Heart left ventricle (tissue), 16 donors: ENCODE measurements around the gene PDE6D. TPM values are rescaled to one million over a fixed set of nuclear protein-coding genes. Genes with fewer than 3 reads are reported as not detected.
"Not testable (repeated sequence)": the region's sequence is repeated elsewhere in the genome, so short reads cannot be mapped to it uniquely, and the experiment has no call there.

Experiments used
- ATAC-seq, 4 donors: fragments of 200-7000 bp; cut with Tn5 transposase; one replicate each; pipeline ENCODE4 v1.9.1; 2020 to 2022; ENCODE audit warnings: moderate library complexity in 4 of 4, mild to moderate bottlenecking in 3 of 4, moderate number of reproducible peaks in 1 of 4
- DNase-seq, 5 donors: peaks; one replicate each; pipeline ENCODE4 v3.0.0-alpha.2; 2020
- H3K27ac ChIP-seq, 12 donors: fragments of 200-600 bp; sonication (generic) in 4 of 12; one replicate each; pipeline versions ENCODE4 v1.5.0 to v1.8.0; 2016 to 2022; ENCODE audit warnings: mild to moderate bottlenecking in 2 of 12
- H3K27me3 ChIP-seq, 9 donors: fragments of 200-600 bp; sonication (generic) in 2 of 9; one replicate each; pipeline versions ENCODE4 v1.5.1 to v1.8.0; 2016 to 2022; ENCODE audit warnings: mild to moderate bottlenecking in 3 of 9
- H3K36me3 ChIP-seq, 9 donors: fragments of 200-600 bp; sonication (generic) in 2 of 9; one replicate each; pipeline versions ENCODE4 v1.5.0 to v1.8.0; 2018 to 2022; ENCODE audit warnings: mild to moderate bottlenecking in 2 of 9
- H3K4me1 ChIP-seq, 12 donors: fragments of 200-600 bp; sonication (generic) in 4 of 12; one replicate each; pipeline versions ENCODE4 v1.5.0 to v1.8.0; 2016 to 2022; ENCODE audit warnings: mild to moderate bottlenecking in 3 of 12
- H3K4me3 ChIP-seq, 12 donors: fragments of 200-600 bp; sonication (generic) in 4 of 12; one replicate each; pipeline versions ENCODE4 v1.5.0 to v1.8.0; 2017 to 2022; ENCODE audit warnings: mild to moderate bottlenecking in 9 of 12, moderate library complexity in 4 of 12
- H3K9me3 ChIP-seq, 12 donors: fragments of 200-600 bp; sonication (generic) in 4 of 12; one replicate each; pipeline versions ENCODE4 v1.5.0 to v1.8.0; 2016 to 2022; ENCODE audit warnings: mild to moderate bottlenecking in 1 of 12
- CTCF ChIP-seq, 12 donors: fragments of 200-600 bp; sonication (generic) in 4 of 12; IDR thresholded peaks; one replicate each; pipeline versions ENCODE4 v1.5.0 to v1.8.0; 2018 to 2022; ENCODE audit warnings: antibody characterized with exemption in 12 of 12, mild to moderate bottlenecking in 5 of 12
- POLR2A ChIP-seq, 2 donors: fragments of 450-650 bp; IDR thresholded peaks; one replicate each; pipeline ENCODE4 v1.6.1; 2017; ENCODE audit warnings: antibody characterized with exemption in 2 of 2, mild to moderate bottlenecking in 2 of 2, moderate library complexity in 2 of 2
- WGBS, 4 donors: extraction: QIAGEN DNeasy Blood & Tissue Kit in 2 of 4; methylation state at CpG; one replicate each; pipeline versions ENCODE4 v1.1.5 to v1.1.7; 2013 to 2018; 5-methylcytosine and 5-hydroxymethylcytosine counted together
- intact Hi-C, 10 donors: fragments of 100-400 bp; cut with DNase I; formaldehyde crosslinking; loops; one replicate each; pipeline versions ENCODE4 v1.11.1 to v1.14.2; 2022
- polyA plus RNA-seq, 2 donors: library from polyadenylated mRNA; stranded (reverse); fragments of 200-250 nt; gene quantifications; one replicate each; pipeline ENCODE4 v1.2.3, GENCODE V29; 2013
- total RNA-seq, 9 donors: library from RNA; depleted of rRNA in 2 of 9; stranded (reverse); fragments of >200 nt in 2 of 9; fragmentation: NEBNext Ultra II Directional in 3 of 9; extraction: Animal tissue kit (Norgen Biotek cat#: 25700) in 3 of 9; gene quantifications; one replicate each; pipeline versions ENCODE4 v1.1.0 to v1.2.4, GENCODE V29; 2016 to 2023
- donor health status: ischemic (EF 13 %, LVEDD 7.1; RV severe dilation, severe dysfunction).
- donor health status: healthy with polysubstance abuse.
- donor health status: DM: no; HTN: yes; CAD: no.
- donor health status: DM: no; HTN: no; CAD: no.
- donor health status: ischemic (EF 25% LVEDD 6.9; RV normal size, moderate dysfunction).
- donor health status: ischemic (EF 25% LVEDD 5.7; RV mildly dilated, moderate dysfunction).
- donor health status: healthy.
- donor health status: DM: yes; HTN: yes; CAD: no.
- donor health status: ischemic (EF 35%, LVEDD 5.7; RV mildly dilated, moderate dysfunction).
- donor health status: nonischemic (EF 11% LVEDD 7.7; RV severe dilation, severe dysfunction).
- donor health status: DM: yes; HTN: yes; CAD: no.
- donor health status: PGD.
- donor health status: ischemic (EF 29% LVEDD 5.4; RV normal size, mild dysfunction).
- donor health status: nonischemic (EF 23%, LVEDD 6.1; RV moderate dilation, normal function).

PDE6D gene
- total and polyA plus RNA-seq, 11 donors: 12.3 to 30.1 (median 19.8) TPM

- H3K27me3 ChIP-seq: no peaks in the 10 kb centered on the region
- H3K27ac ChIP-seq: no peak overlapping the region
- H3K4me1 ChIP-seq: peaks cover 6 to 62% (median 50%) of the 10 kb centered on the region in 12 donors
- no peak for DNase-seq
- TF ChIP-seq CTCF (IDR thresholded peaks at IDR 0.05): peak in 2 of 12 donors; percentile 6
- TF ChIP-seq POLR2A (IDR thresholded peaks at IDR 0.05): no peak
- H3K9me3 ChIP-seq: peaks cover 0 to 5% (median 0%) of the 10 kb centered on the region in 12 donors
- no peak overlapping the region for H3K4me3 ChIP-seq
- WGBS, 4 donors: 45 to 51% (median 49%) methylated on average over 5 of the region's 5 CpGs
- H3K36me3 ChIP-seq: peaks cover 0 to 29% (median 25%) of the 10 kb centered on the region in 9 donors
- no peak for ATAC-seq
- intact Hi-C loops: loop anchor here (1.0 to 5.0 kb wide), 8 partner anchors 35 to 103 kb away; no protein-coding TSS in a partner anchor
Measured at GRCh38 chr2:231715499-231715837, 65.6 kb downstream of the PDE6D start.

- H3K27ac ChIP-seq: peak overlapping the region in 8 of 12 donors; percentile 29 to 100 (median 66)
- H3K36me3 ChIP-seq: peaks cover 0 to 29% (median 25%) of the 10 kb centered on the region in 9 donors
- intact Hi-C loops: loop anchor here (1.0 to 5.0 kb wide), 10 partner anchors 34 to 104 kb away; no protein-coding TSS in a partner anchor
- ATAC-seq (peak; percentile 15 to 36 (median 18)), DNase-seq (peak; percentile 68 to 87 (median 72))
- WGBS, 4 donors: 66 to 76% (median 70%) methylated on average over 15 to 17 of the region's 17 CpGs
- peaks cover 0 to 5% (median 0%) of the 10 kb centered on the region in 12 donors for H3K9me3 ChIP-seq
- peak; percentile 77 to 94 (median 91) for TF ChIP-seq CTCF (IDR thresholded peaks at IDR 0.05)
- TF ChIP-seq POLR2A (IDR thresholded peaks at IDR 0.05): no peak
- H3K27me3 ChIP-seq: no peaks in the 10 kb centered on the region
- H3K4me3 ChIP-seq: no peak overlapping the region
- H3K4me1 ChIP-seq: peaks cover 6 to 65% (median 52%) of the 10 kb centered on the region in 12 donors
Measured at GRCh38 chr2:231714639-231715498, 66.2 kb downstream of the PDE6D start.

GRCh38 chr2:231713730-231714638 is 67.1 kb downstream of the PDE6D start:
- Histone ChIP-seq H3K4me1 (peaks cover 6 to 71% (median 54%) of the 10 kb centered on the region in 12 donors), H3K27ac (peak overlapping the region in 11 of 12 donors; percentile 28 to 100 (median 62)), H3K9me3 (peaks cover 0 to 5% (median 0%) of the 10 kb centered on the region in 12 donors), H3K27me3 (no peaks in the 10 kb centered on the region), H3K36me3 (peaks cover 0 to 29% (median 25%) of the 10 kb centered on the region in 9 donors), H3K4me3 (peak overlapping the region in 1 of 12 donors; percentile 9)
- intact Hi-C loops: loop anchor here (1.0 to 2.0 kb wide), 8 partner anchors 33 to 109 kb away; no protein-coding TSS in a partner anchor
- DNase-seq (peak; percentile 86 to 94 (median 91)), ATAC-seq (peak; percentile 37 to 63 (median 48))
- TF ChIP-seq POLR2A (IDR thresholded peaks at IDR 0.05) (peak in 1 of 2 donors; percentile 36), CTCF (IDR thresholded peaks at IDR 0.05) (peak; percentile 92 to 98 (median 94))
- 18 to 31% (median 20%) methylated on average over 11 to 15 of the region's 15 CpGs for WGBS, 4 donors

- H3K27me3 ChIP-seq, H3K9me3 ChIP-seq, DNase-seq, ATAC-seq: not testable (repeated sequence)
- intact Hi-C loops: loop anchor here in 1 of 10 donors (2.0 kb wide), 1 partner anchor 109 kb away; no protein-coding TSS in a partner anchor
- Histone ChIP-seq H3K4me1 (peaks cover 6 to 71% (median 54%) of the 10 kb centered on the region in 12 donors), H3K27ac (peak overlapping the region in 10 of 12 donors; percentile 31 to 100 (median 62)), H3K36me3 (peaks cover 0 to 29% (median 25%) of the 10 kb centered on the region in 9 donors), H3K4me3 (peak overlapping the region in 1 of 12 donors; percentile 9)
Measured at GRCh38 chr2:231713406-231713729, 67.7 kb downstream of the PDE6D start.

GRCh38 chr2:231712451-231713021 is 68.5 kb downstream of the PDE6D start:
- H3K27me3 ChIP-seq, H3K9me3 ChIP-seq, ATAC-seq: not testable (repeated sequence)
- Histone ChIP-seq H3K4me1 (peaks cover 6 to 71% (median 51%) of the 10 kb centered on the region in 12 donors), H3K27ac (peak overlapping the region in 8 of 12 donors; percentile 94 to 100 (median 98)), H3K36me3 (peaks cover 0 to 29% (median 25%) of the 10 kb centered on the region in 9 donors), H3K4me3 (peak overlapping the region in 5 of 12 donors; percentile 83 to 99 (median 97))
- peak in 1 of 5 donors; percentile 18 for DNase-seq
- intact Hi-C loops: loop anchor here in 1 of 10 donors (2.0 kb wide), 1 partner anchor 108 kb away; no protein-coding TSS in a partner anchor
- 54 to 59% (median 56%) methylated on average over 18 of the region's 18 CpGs for WGBS, 4 donors
